ENCODE data around the gene CEBPZ.
A peak's percentile ranks its signal among the peaks of the same experiment; 100 is the strongest.
"Not testable (repeated sequence)": the region's sequence is repeated elsewhere in the genome, so short reads cannot be mapped to it uniquely, and the experiment has no call there.

CEBPZ gene

DNA sequence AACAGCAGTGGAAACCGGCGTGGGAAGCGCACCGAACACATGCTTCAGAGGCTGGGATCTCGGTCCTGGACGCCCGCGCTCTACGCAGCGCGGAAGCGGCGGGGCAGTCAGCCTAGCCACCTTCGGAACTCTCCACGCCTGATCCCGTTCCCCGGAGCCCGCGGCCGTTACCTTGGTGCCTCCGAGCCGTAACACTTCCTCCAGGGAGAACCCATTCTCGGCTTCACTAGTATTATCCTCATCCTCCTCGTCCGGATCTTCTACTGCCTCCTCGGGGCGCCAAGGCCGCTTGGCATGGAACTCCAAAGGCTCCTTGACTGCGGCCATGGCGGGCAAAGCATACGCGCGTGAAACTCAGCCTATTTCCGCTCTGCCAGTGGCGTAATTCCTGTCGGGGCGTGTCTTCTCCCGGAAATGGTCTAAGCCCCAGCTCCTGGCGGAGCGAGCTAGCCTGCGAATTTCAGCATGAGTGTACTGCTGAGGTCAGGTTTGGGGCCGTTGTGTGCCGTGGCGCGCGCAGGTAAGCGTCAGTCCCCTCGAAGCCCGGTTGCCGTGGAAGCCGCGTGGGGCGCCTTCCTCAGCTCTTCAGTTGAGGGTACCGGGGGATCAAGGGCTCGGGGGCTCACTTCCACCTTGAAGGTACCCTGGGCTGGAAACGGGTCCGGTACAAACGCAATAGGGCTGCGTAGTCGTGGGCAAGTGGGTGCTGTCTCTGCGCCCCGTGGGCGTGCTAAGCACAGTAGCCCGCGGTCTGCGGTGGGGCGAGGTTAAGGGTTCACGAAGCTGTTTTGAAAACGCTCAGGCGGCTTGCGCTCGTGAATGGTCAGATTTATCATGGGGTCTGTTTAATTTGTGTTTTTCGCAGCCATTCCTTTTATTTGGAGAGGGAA is at the start of gene CEBPZ, which contains the start of gene NDUFAF7:
Gene CEBPZ (minus strand): TSS at position 356 of the 890 bp plus-strand sequence. CDS start 29 bp downstream, at position 327.
Gene NDUFAF7 (plus strand): TSS at position 418 of the 890 bp plus-strand sequence. CDS start 48 bp downstream, at position 466.
- peak; percentile 65 to 66 for DNase-seq (ENCODE audit: low read depth in 2 of 2)

- DNase-seq (ENCODE audit: low read depth in 2 of 2): no peak
Observed at GRCh38 chr2:37276291-37276690, 44.9 kb upstream of the CEBPZ start.

GRCh38 chr2:37274359-37274965 is 43.1 kb upstream of the CEBPZ start:
- no peak for DNase-seq (ENCODE audit: low read depth in 2 of 2)

- no peak for DNase-seq (ENCODE audit: low read depth in 2 of 2)
Observed at GRCh38 chr2:37271376-37272067, 40.1 kb upstream of the CEBPZ start.

DNA sequence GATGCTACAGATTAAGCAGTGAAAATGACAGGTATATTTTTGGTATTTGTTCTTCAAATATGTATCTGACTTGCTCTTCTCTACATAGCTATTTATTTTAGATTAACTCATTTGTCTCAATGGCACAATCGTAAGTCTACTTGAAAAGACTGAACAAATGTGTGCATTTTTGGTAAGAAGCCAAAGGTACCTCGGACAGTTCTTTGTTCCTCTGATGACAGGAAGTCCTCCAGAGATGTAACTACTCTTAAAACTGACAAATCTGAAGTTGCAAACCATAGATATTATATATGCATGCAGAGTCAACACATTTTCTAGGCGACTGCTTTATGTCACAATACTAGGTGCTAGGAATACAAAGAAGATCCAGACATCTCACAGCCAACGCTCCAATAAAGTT is 36.7 kb upstream of the CEBPZ start:
- no peak for DNase-seq (ENCODE audit: low read depth in 2 of 2)

DNA sequence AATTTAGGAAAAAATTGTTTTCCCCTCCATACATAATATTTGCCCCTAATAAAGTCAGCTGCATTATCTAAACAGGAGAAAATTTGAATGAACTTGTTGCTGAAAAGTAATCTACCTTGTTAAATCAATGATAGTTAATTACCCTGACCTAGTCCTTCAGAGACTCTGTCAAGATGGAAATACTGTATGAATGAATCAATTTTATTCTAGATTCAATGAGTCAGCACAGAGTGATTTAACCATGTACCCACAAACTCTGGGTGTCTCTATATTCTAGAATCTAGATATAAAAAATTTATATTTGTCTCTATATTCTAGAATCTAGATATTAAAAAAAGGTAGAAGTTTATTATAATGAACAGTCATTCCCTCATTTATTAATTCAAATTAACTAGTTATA is 36.3 kb upstream of the CEBPZ start:
- no peak for DNase-seq (ENCODE audit: low read depth in 2 of 2)

GRCh38 chr2:37263839-37264238 is 32.4 kb upstream of the CEBPZ start:
- no peak for DNase-seq (ENCODE audit: low read depth in 2 of 2)

- no peak for DNase-seq (ENCODE audit: low read depth in 2 of 2)
Observed at GRCh38 chr2:37262522-37262921, 31.1 kb upstream of the CEBPZ start.

DNA sequence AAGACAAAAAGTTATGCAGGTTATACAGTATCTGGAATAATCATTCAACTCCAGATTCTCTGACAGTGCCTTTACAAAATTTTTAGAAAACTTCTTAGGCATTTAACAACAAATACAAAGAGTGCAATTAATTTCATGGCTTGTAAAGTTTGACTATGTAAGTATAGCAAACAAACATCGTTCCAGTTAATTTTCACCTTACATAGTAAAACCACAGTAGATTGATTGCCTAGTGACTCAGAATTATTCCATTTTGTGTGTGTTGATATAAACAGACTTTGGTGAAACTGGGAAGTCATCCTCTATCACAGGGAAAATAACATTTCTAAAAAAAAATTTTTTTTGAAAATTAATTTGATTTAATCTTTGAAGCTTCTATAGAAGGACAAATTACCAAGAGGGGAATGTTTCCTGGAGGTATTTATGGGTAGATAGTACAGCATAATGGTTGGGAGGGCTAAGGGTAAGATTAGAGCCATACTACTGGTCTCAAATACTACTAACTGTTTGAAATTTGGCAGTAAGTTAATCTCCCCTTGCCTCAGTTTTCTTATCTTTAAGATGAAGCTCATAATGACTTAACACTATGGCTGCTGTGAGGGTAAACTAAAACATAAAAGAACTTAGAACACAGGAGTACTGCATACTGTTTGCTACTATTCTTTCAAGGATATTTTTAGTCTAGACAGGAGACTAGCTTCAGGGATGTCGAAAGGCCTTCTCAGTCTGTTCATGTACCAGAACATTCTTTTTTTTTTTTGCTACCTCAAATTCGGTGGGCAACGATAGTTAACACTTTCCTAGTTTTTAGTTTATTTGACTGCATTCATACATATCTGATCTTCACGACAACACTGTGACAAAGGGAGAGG is 19.7 kb upstream of the CEBPZ start:
- no peak for DNase-seq (ENCODE audit: low read depth in 2 of 2)

DNA sequence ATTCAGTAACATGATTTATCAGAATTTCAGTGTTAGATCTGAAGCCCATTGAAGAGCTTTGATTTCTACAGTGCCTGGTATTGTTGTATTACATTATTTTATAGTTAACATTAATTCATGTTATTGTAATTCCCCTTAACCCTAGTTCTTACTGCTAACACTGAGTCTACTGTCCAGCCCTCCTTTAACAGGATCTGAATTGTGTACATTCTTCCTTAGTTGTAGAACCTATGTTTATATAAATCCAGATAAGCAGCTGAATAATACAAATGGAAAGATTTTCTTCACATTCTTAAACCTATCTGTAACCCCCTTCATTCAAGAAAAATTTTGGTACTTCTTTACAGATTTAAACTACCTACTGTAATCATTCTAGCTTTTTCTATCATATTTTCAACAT is 14.8 kb upstream of the CEBPZ start:
- DNase-seq (ENCODE audit: low read depth in 2 of 2): no peak

GRCh38 chr2:37244755-37245154 is 13.4 kb upstream of the CEBPZ start:
- no peak for DNase-seq (ENCODE audit: low read depth in 2 of 2)

GRCh38 chr2:37244017-37244416 is 12.6 kb upstream of the CEBPZ start:
- no peak for DNase-seq (ENCODE audit: low read depth in 2 of 2)

GRCh38 chr2:37243435-37243834 is 12.0 kb upstream of the CEBPZ start:
- no peak for DNase-seq (ENCODE audit: low read depth in 2 of 2)

DNA sequence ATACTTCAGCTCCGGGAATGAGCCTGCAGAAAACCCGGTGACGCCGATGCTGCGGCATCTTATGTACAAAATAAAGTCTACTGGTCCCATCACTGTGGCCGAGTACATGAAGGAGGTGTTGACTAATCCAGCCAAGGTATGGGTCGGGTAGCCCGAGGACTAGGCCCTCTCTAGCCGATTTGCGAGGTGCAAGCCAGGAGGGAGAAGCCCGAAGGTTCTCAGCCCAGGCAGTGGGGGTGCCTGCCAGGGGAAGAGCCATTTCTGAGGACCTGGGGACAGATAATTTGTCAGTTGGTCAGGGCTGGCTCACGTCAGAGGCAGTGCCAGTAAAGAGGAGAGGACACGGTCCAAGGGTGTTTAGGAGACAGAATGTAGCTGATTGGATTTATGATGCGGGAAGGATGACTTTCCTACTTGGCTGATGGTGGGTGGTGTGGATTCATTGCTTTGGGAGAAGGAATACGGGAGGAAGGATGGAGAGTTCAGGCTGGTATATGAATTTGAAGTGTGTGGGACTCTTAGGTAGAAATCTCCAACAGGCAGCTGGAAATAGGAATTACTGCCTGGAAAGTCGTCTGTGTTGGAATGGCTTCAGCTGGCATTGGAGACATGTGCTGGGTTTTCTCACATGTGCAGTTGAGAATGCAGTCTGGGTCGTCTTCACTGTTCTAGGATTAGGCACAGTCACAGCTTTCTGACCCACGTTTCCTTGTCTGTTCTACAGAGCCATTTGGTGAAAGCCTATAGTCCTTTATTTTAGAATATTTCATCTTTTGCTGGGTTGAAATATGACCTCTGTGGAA is 936 bp upstream of the CEBPZ start:
- DNase-seq (ENCODE audit: low read depth in 2 of 2): no peak

DNA sequence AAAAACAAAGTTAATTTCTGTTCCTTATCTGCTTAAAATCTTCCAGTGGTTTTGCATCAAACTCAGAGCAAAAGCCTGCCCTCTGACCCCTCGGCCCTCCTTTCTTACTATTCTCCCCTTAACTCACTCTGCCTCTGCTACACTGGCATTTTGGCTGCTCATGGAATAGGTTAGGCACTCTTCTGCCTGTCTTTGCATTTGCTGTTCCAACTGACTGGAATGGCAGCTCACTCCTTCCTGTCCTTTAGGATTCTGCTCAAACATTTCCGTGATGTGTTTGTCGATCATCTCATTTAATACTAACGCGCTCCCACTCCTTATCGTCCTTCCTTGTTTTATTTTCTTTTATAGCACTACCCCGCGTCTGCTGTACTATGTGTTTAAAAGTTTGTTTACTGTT is 815 bp downstream of the CEBPZ start:
- DNase-seq (ENCODE audit: low read depth in 2 of 2): no peak

- DNase-seq (ENCODE audit: low read depth in 2 of 2): no peak
Observed at GRCh38 chr2:37228788-37229187, 2.6 kb downstream of the CEBPZ start.

DNA sequence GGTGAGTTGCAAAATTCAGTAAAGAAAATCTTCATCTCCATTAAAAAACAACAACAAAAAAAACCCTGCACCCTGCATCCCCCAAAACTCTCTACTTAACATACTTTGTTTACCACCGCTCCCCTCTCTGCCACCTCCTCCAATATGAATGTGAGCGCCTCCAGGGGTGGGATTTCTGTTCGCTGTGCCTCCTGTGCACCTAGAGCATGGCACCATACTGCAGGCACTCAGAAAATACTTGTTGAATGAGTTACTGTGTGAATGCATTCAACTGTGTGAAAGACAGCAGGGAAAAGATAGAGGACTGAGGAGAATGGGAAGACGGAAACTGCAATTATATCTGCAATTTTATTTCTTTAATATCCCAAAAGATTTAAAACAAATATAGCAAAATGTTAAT is 4.5 kb downstream of the CEBPZ start:
- DNase-seq (ENCODE audit: low read depth in 2 of 2): no peak

DNA sequence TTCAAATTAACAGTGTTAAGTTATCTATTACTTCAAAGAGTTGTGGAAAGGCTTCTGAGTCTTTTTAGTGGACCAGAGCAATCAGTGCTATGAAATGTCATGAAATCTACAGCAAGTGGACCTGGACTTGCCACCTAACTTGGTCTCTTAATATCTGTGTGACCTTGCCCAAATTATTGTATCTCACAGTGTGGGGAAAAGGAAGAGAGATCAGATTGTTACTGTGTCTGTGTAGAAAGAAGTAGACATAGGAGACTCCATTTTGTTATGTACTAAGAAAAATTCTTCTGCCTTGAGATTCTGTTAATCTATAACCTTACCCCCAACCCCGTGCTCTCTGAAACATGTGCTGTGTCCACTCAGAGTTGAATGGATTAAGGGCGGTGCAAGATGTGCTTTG is 6.3 kb downstream of the CEBPZ start:
- not testable (repeated sequence) for DNase-seq (ENCODE audit: low read depth in 2 of 2)

GRCh38 chr2:37224063-37224462 is 7.3 kb downstream of the CEBPZ start:
- DNase-seq (ENCODE audit: low read depth in 2 of 2): no peak

- no peak for DNase-seq (ENCODE audit: low read depth in 2 of 2)
Observed at GRCh38 chr2:37223131-37223530, 8.3 kb downstream of the CEBPZ start.

GRCh38 chr2:37219046-37219445 is 12.3 kb downstream of the CEBPZ start:
- DNase-seq (ENCODE audit: low read depth in 2 of 2): no peak

Measured in stimulated activated CD4-positive, alpha-beta T cell treated with anti-CD3 and anti-CD28 coated beads, Interleukin-1b, Interleukin-23, amount 100 ng/mL, for 1 hour (primary cell).